WTC11 (cell line): ENCODE measurements around the gene HDHD5. TPM values are rescaled to one million over a fixed set of nuclear protein-coding genes. Genes with fewer than 3 reads are reported as not detected.

ENCODE experiments used
- ATAC-seq: fragments of 200-7000 bp; cut with Tn5 transposase; 2 replicates; pipeline ENCODE4 v1.10.0; 2021; ENCODE audit warnings: mild to moderate bottlenecking, moderate library complexity
- CTCF ChIA-PET: fragments of 300-600 bp; sonication (Branson Sonifier 250); formaldehyde crosslinking; loops from one replicate; lab custom pipeline; 2021; ENCODE audit warnings: antibody characterized with exemption; lab: Charles Lee
- POLR2A ChIA-PET: fragments of 350-600 bp; sonication (Branson Sonifier 250); formaldehyde crosslinking; loops from one replicate; lab custom pipeline; 2021; ENCODE audit warnings: antibody characterized with exemption; lab: Charles Lee
- DNase-seq: peaks from one replicate; pipeline ENCODE4 v3.0.0; 2021; ENCODE audit warnings: low spot score
- H3K27ac Mint-ChIP-seq: 2 replicates; pipeline ENCODE4 v1.8.0; 2021; ENCODE audit warnings: mixed read lengths
- H3K27me3 Mint-ChIP-seq: 2 replicates; pipeline ENCODE4 v1.8.0; 2021; ENCODE audit warnings: low read depth, mild to moderate bottlenecking, moderate library complexity, mixed read lengths
- H3K36me3 Mint-ChIP-seq: 2 replicates; pipeline ENCODE4 v1.8.0; 2021; ENCODE audit warnings: mixed read lengths
- H3K4me1 Mint-ChIP-seq: 2 replicates; pipeline ENCODE4 v1.8.0; 2022; ENCODE audit warnings: mixed read lengths
- H3K4me3 Mint-ChIP-seq: 2 replicates; pipeline ENCODE4 v1.8.0; 2021; ENCODE audit warnings: mild to moderate bottlenecking, moderate library complexity, mixed read lengths
- H3K9me3 Mint-ChIP-seq: 2 replicates; pipeline ENCODE4 v1.8.0; 2021; ENCODE audit warnings: mixed read lengths
- CBFB ChIP-seq: sonication (generic); formaldehyde crosslinking; IDR thresholded peaks from 2 replicates; pipeline ENCODE4 v1.8.1; 2022; ENCODE audit warnings: mild to moderate bottlenecking, low read depth, missing genetic modification reagents
- E2F1 ChIP-seq: sonication (generic); formaldehyde crosslinking; IDR thresholded peaks from 2 replicates; pipeline ENCODE4 v1.8.0; 2022; ENCODE audit warnings: mild to moderate bottlenecking, missing genetic modification reagents
- FOXP1 ChIP-seq: sonication (generic); formaldehyde crosslinking; IDR thresholded peaks from 2 replicates; pipeline ENCODE4 v1.8.0; 2022; ENCODE audit warnings: missing genetic modification reagents, mild to moderate bottlenecking, moderate library complexity, borderline replicate concordance
- GABPB1 ChIP-seq: sonication (generic); formaldehyde crosslinking; IDR thresholded peaks from 2 replicates; pipeline ENCODE4 v1.8.1; 2023; ENCODE audit warnings: mild to moderate bottlenecking, missing genetic modification reagents
- HMGA2 ChIP-seq: fragments of 250-450 bp; sonication (Bioruptor Pico); IDR thresholded peaks from 2 replicates; pipeline ENCODE4 v1.4.0; 2021; ENCODE audit warnings: mild to moderate bottlenecking, moderate library complexity
- KAT7 ChIP-seq: sonication (generic); formaldehyde crosslinking; IDR thresholded peaks from 2 replicates; pipeline ENCODE4 v1.8.1; 2023; ENCODE audit warnings: missing genetic modification reagents, mild to moderate bottlenecking, borderline replicate concordance
- NFYB ChIP-seq: sonication (generic); formaldehyde crosslinking; conservative IDR thresholded peaks from 2 replicates; pipeline ENCODE4 v1.8.0; 2022; ENCODE audit warnings: low read depth, missing genetic modification reagents
- PRRX2 ChIP-seq: fragments of 250-450 bp; sonication (Bioruptor Pico); IDR thresholded peaks from 2 replicates; pipeline ENCODE4 v1.8.0; 2021; ENCODE audit warnings: mild to moderate bottlenecking
- RORB ChIP-seq: fragments of 250-450 bp; sonication (Bioruptor Pico); IDR thresholded peaks from 2 replicates; pipeline ENCODE4 v1.9.0; 2021; ENCODE audit warnings: mild to moderate bottlenecking
- SMAD4 ChIP-seq: sonication (generic); formaldehyde crosslinking; IDR thresholded peaks from 2 replicates; pipeline ENCODE4 v1.8.0; 2022; ENCODE audit warnings: mild to moderate bottlenecking, missing genetic modification reagents
- ZNF423 ChIP-seq: fragments of 250-450 bp; sonication (Bioruptor Pico); IDR thresholded peaks from 2 replicates; pipeline ENCODE4 v2.1.2; 2022; ENCODE audit warnings: mild to moderate bottlenecking, moderate library complexity
- ZNF512 ChIP-seq: sonication (generic); formaldehyde crosslinking; IDR thresholded peaks from 2 replicates; pipeline ENCODE4 v1.8.1; 2022; ENCODE audit warnings: missing genetic modification reagents, borderline replicate concordance
- ZNF671 ChIP-seq: fragments of 250-450 bp; sonication (Bioruptor Pico); IDR thresholded peaks from 2 replicates; pipeline ENCODE4 v1.8.0; 2021; ENCODE audit warnings: mild to moderate bottlenecking
- total RNA-seq: library from RNA; stranded (reverse); gene quantifications from 3 replicates; pipeline ENCODE4 v1.2.3, GENCODE V29; 2021
- TF ChIP-seq, protein P1 (sequence below): sonication (generic); formaldehyde crosslinking; IDR thresholded peaks from 2 replicates; pipeline ENCODE4 v1.8.1; 2023; ENCODE audit warnings: mild to moderate bottlenecking, missing genetic modification reagents, moderate library complexity
- TF ChIP-seq, protein P2 (sequence below): sonication (generic); formaldehyde crosslinking; IDR thresholded peaks from 2 replicates; pipeline ENCODE4 v1.8.1; 2023; ENCODE audit warnings: mild to moderate bottlenecking, missing genetic modification reagents, borderline replicate concordance
- TF ChIP-seq, protein P3 (sequence below): sonication (generic); formaldehyde crosslinking; IDR thresholded peaks from 2 replicates; pipeline ENCODE4 v1.8.0; 2023; ENCODE audit warnings: missing genetic modification reagents

Gene HDHD5
- total RNA-seq, 1 experiment from 2014 or later = 84.0 TPM

- H3K27me3 Mint-ChIP-seq = no peaks in the 10 kb centered on the region
- TF ChIP-seq, protein P1, sequence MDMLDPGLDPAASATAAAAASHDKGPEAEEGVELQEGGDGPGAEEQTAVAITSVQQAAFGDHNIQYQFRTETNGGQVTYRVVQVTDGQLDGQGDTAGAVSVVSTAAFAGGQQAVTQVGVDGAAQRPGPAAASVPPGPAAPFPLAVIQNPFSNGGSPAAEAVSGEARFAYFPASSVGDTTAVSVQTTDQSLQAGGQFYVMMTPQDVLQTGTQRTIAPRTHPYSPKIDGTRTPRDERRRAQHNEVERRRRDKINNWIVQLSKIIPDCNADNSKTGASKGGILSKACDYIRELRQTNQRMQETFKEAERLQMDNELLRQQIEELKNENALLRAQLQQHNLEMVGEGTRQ (CRISPR knock-in tag) = no peak
- TF ChIP-seq RORB = no peak
- TF ChIP-seq, protein P2, sequence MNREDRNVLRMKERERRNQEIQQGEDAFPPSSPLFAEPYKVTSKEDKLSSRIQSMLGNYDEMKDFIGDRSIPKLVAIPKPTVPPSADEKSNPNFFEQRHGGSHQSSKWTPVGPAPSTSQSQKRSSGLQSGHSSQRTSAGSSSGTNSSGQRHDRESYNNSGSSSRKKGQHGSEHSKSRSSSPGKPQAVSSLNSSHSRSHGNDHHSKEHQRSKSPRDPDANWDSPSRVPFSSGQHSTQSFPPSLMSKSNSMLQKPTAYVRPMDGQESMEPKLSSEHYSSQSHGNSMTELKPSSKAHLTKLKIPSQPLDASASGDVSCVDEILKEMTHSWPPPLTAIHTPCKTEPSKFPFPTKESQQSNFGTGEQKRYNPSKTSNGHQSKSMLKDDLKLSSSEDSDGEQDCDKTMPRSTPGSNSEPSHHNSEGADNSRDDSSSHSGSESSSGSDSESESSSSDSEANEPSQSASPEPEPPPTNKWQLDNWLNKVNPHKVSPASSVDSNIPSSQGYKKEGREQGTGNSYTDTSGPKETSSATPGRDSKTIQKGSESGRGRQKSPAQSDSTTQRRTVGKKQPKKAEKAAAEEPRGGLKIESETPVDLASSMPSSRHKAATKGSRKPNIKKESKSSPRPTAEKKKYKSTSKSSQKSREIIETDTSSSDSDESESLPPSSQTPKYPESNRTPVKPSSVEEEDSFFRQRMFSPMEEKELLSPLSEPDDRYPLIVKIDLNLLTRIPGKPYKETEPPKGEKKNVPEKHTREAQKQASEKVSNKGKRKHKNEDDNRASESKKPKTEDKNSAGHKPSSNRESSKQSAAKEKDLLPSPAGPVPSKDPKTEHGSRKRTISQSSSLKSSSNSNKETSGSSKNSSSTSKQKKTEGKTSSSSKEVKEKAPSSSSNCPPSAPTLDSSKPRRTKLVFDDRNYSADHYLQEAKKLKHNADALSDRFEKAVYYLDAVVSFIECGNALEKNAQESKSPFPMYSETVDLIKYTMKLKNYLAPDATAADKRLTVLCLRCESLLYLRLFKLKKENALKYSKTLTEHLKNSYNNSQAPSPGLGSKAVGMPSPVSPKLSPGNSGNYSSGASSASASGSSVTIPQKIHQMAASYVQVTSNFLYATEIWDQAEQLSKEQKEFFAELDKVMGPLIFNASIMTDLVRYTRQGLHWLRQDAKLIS = no peak
- TF ChIP-seq, protein P3, sequence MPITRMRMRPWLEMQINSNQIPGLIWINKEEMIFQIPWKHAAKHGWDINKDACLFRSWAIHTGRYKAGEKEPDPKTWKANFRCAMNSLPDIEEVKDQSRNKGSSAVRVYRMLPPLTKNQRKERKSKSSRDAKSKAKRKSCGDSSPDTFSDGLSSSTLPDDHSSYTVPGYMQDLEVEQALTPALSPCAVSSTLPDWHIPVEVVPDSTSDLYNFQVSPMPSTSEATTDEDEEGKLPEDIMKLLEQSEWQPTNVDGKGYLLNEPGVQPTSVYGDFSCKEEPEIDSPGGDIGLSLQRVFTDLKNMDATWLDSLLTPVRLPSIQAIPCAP = no peak
- TF ChIP-seq ZNF423 (CRISPR knock-in tag) = no peak
- POLR2A ChIA-PET = no interaction called here
- no peak for DNase-seq
- H3K9me3 Mint-ChIP-seq = no peaks in the 10 kb centered on the region
- no peak overlapping the region for H3K27ac Mint-ChIP-seq
- H3K36me3 Mint-ChIP-seq = peaks cover 19% of the 10 kb centered on the region; the same call in 1 of the 2 replicates
- CTCF ChIA-PET = interaction anchor here (1.0 kb wide), 1 partner anchor 18 kb away, joined by 3 read pairs; no protein-coding TSS in a partner anchor
- ATAC-seq = no peak
- H3K4me3 Mint-ChIP-seq = no peak overlapping the region
- no peaks in the 10 kb centered on the region for H3K4me1 Mint-ChIP-seq
Measured at GRCh38 chr22:17101475-17102296, 57.4 kb downstream of the HDHD5 start.

DNA sequence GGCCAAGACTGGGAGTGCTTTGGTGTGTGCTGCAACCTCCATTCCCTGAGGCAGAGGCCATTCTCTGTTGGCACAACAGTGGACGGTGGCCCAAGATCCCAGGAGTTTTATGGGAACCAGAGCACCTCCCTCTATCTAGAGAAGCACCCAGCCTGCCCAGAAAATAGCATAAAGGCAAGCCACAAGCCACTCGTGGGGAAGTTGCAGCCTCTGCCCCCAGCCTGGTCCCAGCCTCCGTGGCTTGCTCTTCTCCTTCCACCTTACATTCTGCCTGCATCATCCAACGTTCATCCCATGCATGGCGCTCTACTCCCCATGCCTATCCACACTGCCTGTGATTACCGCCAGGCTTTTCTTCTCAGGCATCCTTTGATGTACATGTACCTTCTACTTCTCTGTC is 58.5 kb downstream of the HDHD5 start:
- Mint-ChIP-seq H3K27ac (no peak overlapping the region), H3K4me3 (no peak overlapping the region), H3K4me1 (no peaks in the 10 kb centered on the region), H3K36me3 (peaks cover 19% of the 10 kb centered on the region; the same call in 1 of the 2 replicates), H3K9me3 (no peaks in the 10 kb centered on the region), H3K27me3 (no peaks in the 10 kb centered on the region)
- DNase-seq (no peak), ATAC-seq (no peak)
- CTCF ChIA-PET = no interaction called here
- POLR2A ChIA-PET = no interaction called here
- TF ChIP-seq SMAD4 (CRISPR knock-in tag) (no peak), PRRX2 (CRISPR knock-in tag) (no peak), FOXP1 (CRISPR knock-in tag) (no peak), E2F1 (CRISPR knock-in tag) (no peak), HMGA2 (no peak), KAT7 (no peak), NFYB (CRISPR knock-in tag) (no peak), ZNF671 (CRISPR knock-in tag) (no peak), CBFB (CRISPR knock-in tag) (no peak), ZNF512 (CRISPR knock-in tag) (no peak), GABPB1 (CRISPR knock-in tag) (no peak)
